Muscle layer of colon (tissue), 2 donors: ENCODE measurements around the gene MYRFL.
"Not testable (repeated sequence)": the region's sequence is repeated elsewhere in the genome, so short reads cannot be mapped to it uniquely, and the experiment has no call there.

Source experiments
- H3K27ac ChIP-seq: one replicate; pipeline ENCODE4 v1.7.0; 2013; ENCODE audit warnings: low read depth, mild to moderate bottlenecking, low read length, moderate library complexity
- H3K27me3 ChIP-seq, 2 donors: one replicate each; pipeline ENCODE4 v1.7.0; 2013; ENCODE audit warnings: low read length in 2 of 2, mild to moderate bottlenecking in 2 of 2; ENCODE audit not compliant: insufficient read depth in 2 of 2, control insufficient read depth in 1 of 2
- H3K36me3 ChIP-seq: one replicate; pipeline ENCODE4 v1.7.0; 2013; ENCODE audit warnings: mild to moderate bottlenecking, low read length; ENCODE audit not compliant: insufficient read depth
- H3K4me1 ChIP-seq: one replicate; pipeline ENCODE4 v1.7.0; 2013; ENCODE audit warnings: mild to moderate bottlenecking, low read length; ENCODE audit not compliant: insufficient read depth
- H3K4me3 ChIP-seq, 2 donors: one replicate each; pipeline ENCODE4 v1.7.0; 2013; ENCODE audit warnings: low read length in 2 of 2, low read depth in 1 of 2, mild to moderate bottlenecking in 1 of 2, moderate library complexity in 1 of 2
- H3K9ac ChIP-seq: one replicate; pipeline ENCODE4 v1.7.0; 2013; ENCODE audit warnings: low read length
- H3K9me3 ChIP-seq: one replicate; pipeline ENCODE4 v1.7.0; 2013; ENCODE audit warnings: mild to moderate bottlenecking, low read length
- donor health status: abdominal sarcoma.
- donor health status: Adenocarcinoma of cecum.

Gene MYRFL

GRCh38 chr12:69844836-69845235 is 19.8 kb downstream of the MYRFL start:
- Histone ChIP-seq H3K36me3 (no peaks in the 10 kb centered on the region), H3K4me1 (no peaks in the 10 kb centered on the region), H3K9me3 (no peaks in the 10 kb centered on the region), H3K27ac (no peak overlapping the region), H3K9ac (no peak overlapping the region), H3K27me3 (no peaks in the 10 kb centered on the region), H3K4me3 (no peak overlapping the region)

GRCh38 chr12:69846976-69847375 is 21.9 kb downstream of the MYRFL start:
- H3K27me3 ChIP-seq, result no peaks in the 10 kb centered on the region
- H3K9ac ChIP-seq, result no peak overlapping the region
- no peaks in the 10 kb centered on the region for H3K36me3 ChIP-seq
- H3K4me3 ChIP-seq, result no peak overlapping the region
- no peaks in the 10 kb centered on the region for H3K4me1 ChIP-seq
- no peak overlapping the region for H3K27ac ChIP-seq
- no peaks in the 10 kb centered on the region for H3K9me3 ChIP-seq

- Histone ChIP-seq H3K4me3 (no peak overlapping the region), H3K27me3 (no peaks in the 10 kb centered on the region), H3K4me1 (no peaks in the 10 kb centered on the region), H3K27ac (no peak overlapping the region), H3K9ac (no peak overlapping the region), H3K36me3 (no peaks in the 10 kb centered on the region), H3K9me3 (no peaks in the 10 kb centered on the region)
Observed at GRCh38 chr12:69851976-69852375, 26.9 kb downstream of the MYRFL start.

- not testable (repeated sequence) for H3K4me3 ChIP-seq, H3K9me3 ChIP-seq, H3K4me1 ChIP-seq, H3K27me3 ChIP-seq, H3K27ac ChIP-seq, H3K9ac ChIP-seq, H3K36me3 ChIP-seq
Observed at GRCh38 chr12:69853176-69853961, 28.3 kb downstream of the MYRFL start.

- Histone ChIP-seq H3K9ac (no peak overlapping the region), H3K27me3 (no peaks in the 10 kb centered on the region), H3K4me1 (no peaks in the 10 kb centered on the region), H3K27ac (no peak overlapping the region), H3K9me3 (no peaks in the 10 kb centered on the region), H3K36me3 (no peaks in the 10 kb centered on the region), H3K4me3 (no peak overlapping the region)
Observed at GRCh38 chr12:69866698-69867097, 41.7 kb downstream of the MYRFL start.

- no peaks in the 10 kb centered on the region for H3K36me3 ChIP-seq
- no peaks in the 10 kb centered on the region for H3K9me3 ChIP-seq
- no peak overlapping the region for H3K27ac ChIP-seq
- H3K9ac ChIP-seq, result no peak overlapping the region
- no peaks in the 10 kb centered on the region for H3K27me3 ChIP-seq
- no peak overlapping the region for H3K4me3 ChIP-seq
- no peaks in the 10 kb centered on the region for H3K4me1 ChIP-seq
Observed at GRCh38 chr12:69868695-69869094, 43.7 kb downstream of the MYRFL start.

GRCh38 chr12:69872804-69873203 is 47.8 kb downstream of the MYRFL start:
- Histone ChIP-seq H3K27me3 (no peaks in the 10 kb centered on the region), H3K27ac (no peak overlapping the region), H3K36me3 (no peaks in the 10 kb centered on the region), H3K4me1 (no peaks in the 10 kb centered on the region), H3K9me3 (no peaks in the 10 kb centered on the region), H3K4me3 (no peak overlapping the region), H3K9ac (no peak overlapping the region)

- Histone ChIP-seq H3K27me3 (no peaks in the 10 kb centered on the region), H3K9me3 (no peaks in the 10 kb centered on the region), H3K4me3 (no peak overlapping the region), H3K36me3 (no peaks in the 10 kb centered on the region), H3K27ac (no peak overlapping the region), H3K9ac (no peak overlapping the region), H3K4me1 (no peaks in the 10 kb centered on the region)
Observed at GRCh38 chr12:69873429-69873828, 48.4 kb downstream of the MYRFL start.

GRCh38 chr12:69874606-69875005 is 49.6 kb downstream of the MYRFL start:
- H3K27me3 ChIP-seq, result peaks cover 0 to 6% of the 10 kb centered on the region in 2 donors
- H3K4me3 ChIP-seq, result no peak overlapping the region
- no peaks in the 10 kb centered on the region for H3K36me3 ChIP-seq
- H3K27ac ChIP-seq, result no peak overlapping the region
- H3K9ac ChIP-seq, result no peak overlapping the region
- no peaks in the 10 kb centered on the region for H3K4me1 ChIP-seq
- no peaks in the 10 kb centered on the region for H3K9me3 ChIP-seq

GRCh38 chr12:69875416-69875935 is 50.4 kb downstream of the MYRFL start:
- no peaks in the 10 kb centered on the region for H3K4me1 ChIP-seq
- no peak overlapping the region for H3K4me3 ChIP-seq
- no peaks in the 10 kb centered on the region for H3K9me3 ChIP-seq
- H3K9ac ChIP-seq, result no peak overlapping the region
- no peak overlapping the region for H3K27ac ChIP-seq
- H3K36me3 ChIP-seq, result no peaks in the 10 kb centered on the region
- peaks cover 0 to 6% of the 10 kb centered on the region in 2 donors for H3K27me3 ChIP-seq

- no peaks in the 10 kb centered on the region for H3K9me3 ChIP-seq
- H3K27ac ChIP-seq, result no peak overlapping the region
- H3K4me1 ChIP-seq, result no peaks in the 10 kb centered on the region
- H3K27me3 ChIP-seq, result peaks cover 0 to 6% of the 10 kb centered on the region in 2 donors
- no peak overlapping the region for H3K4me3 ChIP-seq
- no peaks in the 10 kb centered on the region for H3K36me3 ChIP-seq
- H3K9ac ChIP-seq, result no peak overlapping the region
Observed at GRCh38 chr12:69879007-69879960, 54.3 kb downstream of the MYRFL start.
